Uterus (tissue), 2 donors: ENCODE data around the gene NTNG1.

ENCODE experiments used
- POLR2A ChIP-seq, 2 donors: fragments of 450-650 bp; IDR thresholded peaks; one replicate each; pipeline ENCODE4 v1.6.1; 2016; ENCODE audit warnings: antibody characterized with exemption in 2 of 2, mild to moderate bottlenecking in 1 of 2, moderate library complexity in 1 of 2
- TF ChIP-seq, protein P1 (sequence below), 4 experiments: fragments of 200-600 bp in 2 of 4; fragments of 450-650 bp in 2 of 4; sonication (generic) in 2 of 4; IDR thresholded peaks; one replicate each; pipeline ENCODE4 v1.5.1; 2016 to 2019; ENCODE audit warnings: antibody characterized with exemption in 4 of 4, mild to moderate bottlenecking in 2 of 4, moderate library complexity in 1 of 4

DNA sequence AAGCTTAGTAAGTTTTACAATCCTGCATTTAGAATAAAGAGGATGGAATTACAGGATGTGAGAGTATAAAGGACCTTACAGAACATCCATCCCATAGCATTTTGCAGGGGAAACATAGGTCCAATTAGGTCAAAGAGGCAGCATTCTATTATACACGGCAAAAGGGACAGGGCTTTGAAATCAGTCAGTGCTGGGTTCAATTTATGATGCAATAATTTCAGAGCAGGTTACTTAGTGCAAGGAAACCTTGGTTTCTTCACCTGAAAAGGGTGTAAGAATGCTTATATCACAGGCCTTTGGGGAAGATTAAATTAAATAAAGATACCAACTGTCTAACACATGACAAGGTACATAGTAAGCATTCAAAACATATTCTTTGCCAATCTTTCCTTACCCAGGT is 17.1 kb upstream of the NTNG1 start:
- TF ChIP-seq, protein P1, sequence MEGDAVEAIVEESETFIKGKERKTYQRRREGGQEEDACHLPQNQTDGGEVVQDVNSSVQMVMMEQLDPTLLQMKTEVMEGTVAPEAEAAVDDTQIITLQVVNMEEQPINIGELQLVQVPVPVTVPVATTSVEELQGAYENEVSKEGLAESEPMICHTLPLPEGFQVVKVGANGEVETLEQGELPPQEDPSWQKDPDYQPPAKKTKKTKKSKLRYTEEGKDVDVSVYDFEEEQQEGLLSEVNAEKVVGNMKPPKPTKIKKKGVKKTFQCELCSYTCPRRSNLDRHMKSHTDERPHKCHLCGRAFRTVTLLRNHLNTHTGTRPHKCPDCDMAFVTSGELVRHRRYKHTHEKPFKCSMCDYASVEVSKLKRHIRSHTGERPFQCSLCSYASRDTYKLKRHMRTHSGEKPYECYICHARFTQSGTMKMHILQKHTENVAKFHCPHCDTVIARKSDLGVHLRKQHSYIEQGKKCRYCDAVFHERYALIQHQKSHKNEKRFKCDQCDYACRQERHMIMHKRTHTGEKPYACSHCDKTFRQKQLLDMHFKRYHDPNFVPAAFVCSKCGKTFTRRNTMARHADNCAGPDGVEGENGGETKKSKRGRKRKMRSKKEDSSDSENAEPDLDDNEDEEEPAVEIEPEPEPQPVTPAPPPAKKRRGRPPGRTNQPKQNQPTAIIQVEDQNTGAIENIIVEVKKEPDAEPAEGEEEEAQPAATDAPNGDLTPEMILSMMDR (IDR thresholded peaks at IDR 0.05) = no peak
- no peak for TF ChIP-seq POLR2A (IDR thresholded peaks at IDR 0.05)
